ENCODE measurements around the gene RABGAP1.

Gene RABGAP1

DNA sequence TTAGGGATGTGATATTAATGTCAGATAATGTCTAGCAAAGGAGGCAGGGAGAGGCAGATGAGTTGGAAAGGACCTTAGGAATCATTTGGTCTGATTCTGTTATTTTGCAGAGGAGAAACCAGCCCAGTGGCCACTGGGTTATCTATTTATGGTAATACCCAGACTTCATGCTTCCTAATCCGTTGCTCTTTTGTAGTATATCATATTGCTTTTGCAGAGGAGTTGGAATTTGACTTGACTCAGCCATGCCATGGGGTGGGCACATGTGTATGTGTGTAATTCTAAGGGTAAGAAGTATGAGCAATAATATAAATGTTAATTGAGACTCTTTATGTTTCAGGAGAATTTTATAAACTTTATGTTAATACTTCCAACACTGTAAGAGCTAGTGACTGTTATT, 100.0 kb downstream of the RABGAP1 start:
- H3K27me3 ChIP-seq (replicated peaks; ENCODE audit: insufficient read depth, low read length), result no peaks in the 10 kb centered on the region
- H3K4me1 ChIP-seq (ENCODE audit: low read length), result no peaks in the 10 kb centered on the region
- no peak overlapping the region for H3K9ac ChIP-seq (ENCODE audit: low read length)
- no peak overlapping the region for H2AFZ ChIP-seq (ENCODE audit: low read length)
- no peak overlapping the region for H3K4me2 ChIP-seq (ENCODE audit: low read depth, low read length)
- H3F3A ChIP-seq (ENCODE audit: insufficient read depth, low read length), result no peaks in the 10 kb centered on the region
- no peaks in the 10 kb centered on the region for H4K20me1 ChIP-seq (ENCODE audit: insufficient read depth, low read length)
- no peaks in the 10 kb centered on the region for H3K9me3 ChIP-seq (replicated peaks; ENCODE audit: insufficient read depth, low read length)
- no peak for TF ChIP-seq EZH2phosphoT487 (IDR thresholded peaks at IDR 0.05; ENCODE audit: low read length)
- TF ChIP-seq EZH2 (optimal IDR thresholded peaks at IDR 0.05; ENCODE audit: low read depth, low read length), result no peak
- TF ChIP-seq, protein P1, sequence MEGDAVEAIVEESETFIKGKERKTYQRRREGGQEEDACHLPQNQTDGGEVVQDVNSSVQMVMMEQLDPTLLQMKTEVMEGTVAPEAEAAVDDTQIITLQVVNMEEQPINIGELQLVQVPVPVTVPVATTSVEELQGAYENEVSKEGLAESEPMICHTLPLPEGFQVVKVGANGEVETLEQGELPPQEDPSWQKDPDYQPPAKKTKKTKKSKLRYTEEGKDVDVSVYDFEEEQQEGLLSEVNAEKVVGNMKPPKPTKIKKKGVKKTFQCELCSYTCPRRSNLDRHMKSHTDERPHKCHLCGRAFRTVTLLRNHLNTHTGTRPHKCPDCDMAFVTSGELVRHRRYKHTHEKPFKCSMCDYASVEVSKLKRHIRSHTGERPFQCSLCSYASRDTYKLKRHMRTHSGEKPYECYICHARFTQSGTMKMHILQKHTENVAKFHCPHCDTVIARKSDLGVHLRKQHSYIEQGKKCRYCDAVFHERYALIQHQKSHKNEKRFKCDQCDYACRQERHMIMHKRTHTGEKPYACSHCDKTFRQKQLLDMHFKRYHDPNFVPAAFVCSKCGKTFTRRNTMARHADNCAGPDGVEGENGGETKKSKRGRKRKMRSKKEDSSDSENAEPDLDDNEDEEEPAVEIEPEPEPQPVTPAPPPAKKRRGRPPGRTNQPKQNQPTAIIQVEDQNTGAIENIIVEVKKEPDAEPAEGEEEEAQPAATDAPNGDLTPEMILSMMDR (IDR thresholded peaks at IDR 0.05; ENCODE audit: low read length), result no peak
- H3K27ac ChIP-seq (ENCODE audit: low read length), result no peak overlapping the region
- no peak overlapping the region for H3K4me3 ChIP-seq (ENCODE audit: low read length)
- H3K36me3 ChIP-seq (replicated peaks; ENCODE audit: insufficient read depth, low read length), result no peaks in the 10 kb centered on the region; the same call in 1 of the 2 replicates
- H3K79me2 ChIP-seq (ENCODE audit: low read length), result no peaks in the 10 kb centered on the region
- DNase-seq, result no peak
- H3K9me2 ChIP-seq (replicated peaks; ENCODE audit: insufficient read depth, low read length), result no peaks in the 10 kb centered on the region

DNA sequence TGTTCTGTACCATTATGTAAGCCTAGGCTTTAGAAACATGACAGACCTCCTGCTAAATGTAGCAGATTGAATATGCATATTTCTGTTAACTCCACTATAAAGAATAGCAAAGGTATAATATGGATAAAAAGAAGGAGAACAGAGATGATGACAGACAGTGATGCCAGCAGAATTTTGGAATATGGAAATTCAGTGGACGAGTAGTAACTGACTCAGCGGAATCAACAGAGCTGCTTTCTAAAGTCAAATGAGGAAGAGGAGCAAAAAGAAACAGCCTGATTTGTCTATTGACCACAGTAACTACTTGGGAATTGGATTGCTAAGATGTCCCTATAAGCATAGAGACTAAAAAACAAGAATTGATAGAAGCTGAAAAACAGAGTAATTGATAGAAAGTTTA, 100.7 kb downstream of the RABGAP1 start:
- H4K20me1 ChIP-seq (ENCODE audit: insufficient read depth, low read length), result no peaks in the 10 kb centered on the region
- TF ChIP-seq EZH2 (optimal IDR thresholded peaks at IDR 0.05; ENCODE audit: low read depth, low read length), result no peak
- TF ChIP-seq, protein P1 (IDR thresholded peaks at IDR 0.05; ENCODE audit: low read length), result no peak
- TF ChIP-seq EZH2phosphoT487 (IDR thresholded peaks at IDR 0.05; ENCODE audit: low read length), result no peak
- no peak overlapping the region for H3K4me3 ChIP-seq (ENCODE audit: low read length)
- H3K9me2 ChIP-seq (replicated peaks; ENCODE audit: insufficient read depth, low read length), result no peaks in the 10 kb centered on the region
- no peaks in the 10 kb centered on the region for H3K4me1 ChIP-seq (ENCODE audit: low read length)
- DNase-seq, result no peak
- no peak overlapping the region for H3K27ac ChIP-seq (ENCODE audit: low read length)
- no peaks in the 10 kb centered on the region for H3K9me3 ChIP-seq (replicated peaks; ENCODE audit: insufficient read depth, low read length)
- no peak overlapping the region for H3K9ac ChIP-seq (ENCODE audit: low read length)
- H3K27me3 ChIP-seq (replicated peaks; ENCODE audit: insufficient read depth, low read length), result no peaks in the 10 kb centered on the region
- no peak overlapping the region for H3K4me2 ChIP-seq (ENCODE audit: low read depth, low read length)
- no peaks in the 10 kb centered on the region; the same call in 1 of the 2 replicates for H3K36me3 ChIP-seq (replicated peaks; ENCODE audit: insufficient read depth, low read length)
- H2AFZ ChIP-seq (ENCODE audit: low read length), result no peak overlapping the region
- no peaks in the 10 kb centered on the region for H3F3A ChIP-seq (ENCODE audit: insufficient read depth, low read length)
- H3K79me2 ChIP-seq (ENCODE audit: low read length), result no peaks in the 10 kb centered on the region

DNA sequence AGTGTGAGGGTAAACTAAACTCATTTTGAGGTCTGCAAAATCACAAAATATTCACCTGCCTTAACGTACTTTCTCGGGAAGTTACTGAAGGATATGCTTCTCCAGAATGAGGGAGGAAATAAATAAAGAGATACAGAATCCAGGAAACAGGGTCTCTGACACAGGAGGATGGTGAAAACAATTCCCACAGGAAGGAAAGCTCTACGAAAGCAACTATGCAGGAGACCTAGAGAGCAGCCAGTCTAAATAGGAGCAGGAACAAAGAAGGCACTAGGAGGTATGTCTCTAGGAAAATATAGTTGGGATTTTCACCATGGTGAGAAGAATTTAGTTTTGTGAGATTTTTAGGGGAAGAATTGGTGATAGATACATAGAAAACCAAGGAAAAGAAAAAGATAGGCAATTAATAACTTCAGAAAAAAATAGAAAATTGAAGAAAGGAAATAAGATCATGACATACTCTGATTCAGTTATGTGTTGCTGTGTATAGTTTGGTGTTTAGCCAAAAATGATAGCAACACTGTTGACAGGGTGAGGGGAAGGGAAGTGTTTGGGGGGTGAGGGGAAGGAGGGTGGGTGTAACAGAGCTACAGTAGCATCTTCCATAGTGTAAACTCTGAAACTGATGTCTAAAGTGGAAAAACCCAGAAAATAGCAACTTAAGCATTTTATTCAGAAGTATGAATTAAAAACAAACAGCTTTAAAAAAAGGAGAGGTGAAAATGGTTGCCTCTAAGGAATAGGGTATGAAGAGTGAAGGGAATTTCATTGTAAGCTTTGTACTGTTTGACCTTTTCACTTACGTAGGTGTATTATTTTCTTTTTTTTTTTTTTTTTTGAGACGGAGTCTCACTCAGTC, 102.5 kb downstream of the RABGAP1 start:
- Histone ChIP-seq H3K36me3 (replicated peaks; ENCODE audit: insufficient read depth, low read length) (no peaks in the 10 kb centered on the region; the same call in 1 of the 2 replicates), H3K4me2 (ENCODE audit: low read depth, low read length) (no peak overlapping the region), H3K27me3 (replicated peaks; ENCODE audit: insufficient read depth, low read length) (no peaks in the 10 kb centered on the region), H3F3A (ENCODE audit: insufficient read depth, low read length) (no peaks in the 10 kb centered on the region), H3K79me2 (ENCODE audit: low read length) (no peaks in the 10 kb centered on the region), H3K9me2 (replicated peaks; ENCODE audit: insufficient read depth, low read length) (no peaks in the 10 kb centered on the region), H4K20me1 (ENCODE audit: insufficient read depth, low read length) (no peaks in the 10 kb centered on the region), H2AFZ (ENCODE audit: low read length) (no peak overlapping the region), H3K9ac (ENCODE audit: low read length) (no peak overlapping the region), H3K9me3 (replicated peaks; ENCODE audit: insufficient read depth, low read length) (no peaks in the 10 kb centered on the region), H3K4me1 (ENCODE audit: low read length) (no peaks in the 10 kb centered on the region), H3K27ac (ENCODE audit: low read length) (no peak overlapping the region), H3K4me3 (ENCODE audit: low read length) (no peak overlapping the region)
- no peak for DNase-seq
- TF ChIP-seq, protein P1 (IDR thresholded peaks at IDR 0.05; ENCODE audit: low read length), result no peak
- no peak for TF ChIP-seq EZH2phosphoT487 (IDR thresholded peaks at IDR 0.05; ENCODE audit: low read length)
- TF ChIP-seq EZH2 (optimal IDR thresholded peaks at IDR 0.05; ENCODE audit: low read depth, low read length), result no peak
